Heart left ventricle (tissue), 13 donors: ENCODE data around the gene PIGN.

Source experiments
- POLR2A ChIP-seq, 2 donors: fragments of 450-650 bp; IDR thresholded peaks; one replicate each; pipeline ENCODE4 v1.6.1; 2017; ENCODE audit warnings: antibody characterized with exemption in 2 of 2, mild to moderate bottlenecking in 2 of 2, moderate library complexity in 2 of 2
- TF ChIP-seq, protein P1 (sequence below), 12 donors: fragments of 200-600 bp; sonication (generic) in 4 of 12; IDR thresholded peaks; one replicate each; pipeline versions ENCODE4 v1.5.0 to v1.8.0; 2018 to 2022; ENCODE audit warnings: antibody characterized with exemption in 12 of 12, mild to moderate bottlenecking in 5 of 12
- donor health status: ischemic (EF 13 %, LVEDD 7.1; RV severe dilation, severe dysfunction).
- donor health status: DM: no; HTN: yes; CAD: no.
- donor health status: DM: no; HTN: no; CAD: no.
- donor health status: ischemic (EF 25% LVEDD 6.9; RV normal size, moderate dysfunction).
- donor health status: ischemic (EF 25% LVEDD 5.7; RV mildly dilated, moderate dysfunction).
- donor health status: ischemic (EF 35%, LVEDD 5.7; RV mildly dilated, moderate dysfunction).
- donor health status: nonischemic (EF 11% LVEDD 7.7; RV severe dilation, severe dysfunction).
- donor health status: DM: yes; HTN: yes; CAD: no.
- donor health status: PGD.
- donor health status: ischemic (EF 29% LVEDD 5.4; RV normal size, mild dysfunction).
- donor health status: nonischemic (EF 23%, LVEDD 6.1; RV moderate dilation, normal function).

DNA sequence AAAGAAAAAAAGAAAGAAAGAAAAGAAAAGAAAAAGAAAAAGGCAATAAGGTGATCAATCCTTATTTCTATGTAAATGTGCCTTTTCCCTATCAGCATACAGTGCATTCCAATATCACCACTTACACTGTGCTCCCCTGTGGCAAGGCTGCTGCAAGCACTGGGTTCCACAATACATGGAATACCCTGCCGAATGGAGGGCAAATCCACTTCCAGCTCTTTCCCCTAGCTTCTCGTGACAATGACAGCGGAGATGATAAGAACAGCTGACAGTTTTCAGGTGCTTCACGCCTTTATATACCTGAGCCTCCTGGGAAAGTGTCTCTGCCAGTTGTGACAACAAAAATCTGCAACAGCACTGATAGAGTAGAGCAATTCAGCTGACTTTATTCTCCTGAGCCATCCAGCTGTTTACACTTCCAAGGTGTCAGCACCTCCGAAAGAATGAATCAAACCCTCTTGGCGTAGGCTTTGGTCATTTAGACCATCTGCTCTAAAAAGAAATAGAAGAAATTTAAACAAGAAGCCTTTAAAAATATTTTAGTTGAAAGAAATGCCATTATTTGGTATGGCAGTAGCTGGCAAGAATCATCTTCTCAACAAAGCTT, 158.8 kb downstream of the PIGN start:
- TF ChIP-seq, protein P1, sequence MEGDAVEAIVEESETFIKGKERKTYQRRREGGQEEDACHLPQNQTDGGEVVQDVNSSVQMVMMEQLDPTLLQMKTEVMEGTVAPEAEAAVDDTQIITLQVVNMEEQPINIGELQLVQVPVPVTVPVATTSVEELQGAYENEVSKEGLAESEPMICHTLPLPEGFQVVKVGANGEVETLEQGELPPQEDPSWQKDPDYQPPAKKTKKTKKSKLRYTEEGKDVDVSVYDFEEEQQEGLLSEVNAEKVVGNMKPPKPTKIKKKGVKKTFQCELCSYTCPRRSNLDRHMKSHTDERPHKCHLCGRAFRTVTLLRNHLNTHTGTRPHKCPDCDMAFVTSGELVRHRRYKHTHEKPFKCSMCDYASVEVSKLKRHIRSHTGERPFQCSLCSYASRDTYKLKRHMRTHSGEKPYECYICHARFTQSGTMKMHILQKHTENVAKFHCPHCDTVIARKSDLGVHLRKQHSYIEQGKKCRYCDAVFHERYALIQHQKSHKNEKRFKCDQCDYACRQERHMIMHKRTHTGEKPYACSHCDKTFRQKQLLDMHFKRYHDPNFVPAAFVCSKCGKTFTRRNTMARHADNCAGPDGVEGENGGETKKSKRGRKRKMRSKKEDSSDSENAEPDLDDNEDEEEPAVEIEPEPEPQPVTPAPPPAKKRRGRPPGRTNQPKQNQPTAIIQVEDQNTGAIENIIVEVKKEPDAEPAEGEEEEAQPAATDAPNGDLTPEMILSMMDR (IDR thresholded peaks at IDR 0.05): no peak
- TF ChIP-seq POLR2A (IDR thresholded peaks at IDR 0.05): no peak
